Tibial artery (tissue), 4 donors: ENCODE measurements around the gene JMJD8.

Experiments
- DNase-seq, 2 donors: peaks; one replicate each; pipeline ENCODE4 v3.0.0-alpha.2; 2019
- H3K27ac ChIP-seq, 2 donors: fragments of 200-600 bp; sonication (generic) in 1 of 2; 1 replicate in 1 of 2; 2 replicates in 1 of 2; pipeline ENCODE4 v1.5.1; 2018 to 2019; ENCODE audit warnings: mild to moderate bottlenecking in 1 of 2
- H3K27me3 ChIP-seq, 2 donors: fragments of 200-600 bp; sonication (generic) in 1 of 2; one replicate each; pipeline versions ENCODE4 v1.5.1 to v1.6.0; 2016 to 2019
- H3K36me3 ChIP-seq, 3 donors: fragments of 200-600 bp; sonication (generic) in 2 of 3; one replicate each; pipeline ENCODE4 v1.5.1; 2016 to 2019; ENCODE audit warnings: mild to moderate bottlenecking in 2 of 3
- H3K4me1 ChIP-seq, 4 donors: fragments of 200-600 bp; sonication (generic) in 2 of 4; 1 replicate in 3 of 4; 2 replicates in 1 of 4; pipeline ENCODE4 v1.5.1; 2016 to 2019
- H3K4me3 ChIP-seq, 2 donors: fragments of 200-600 bp; sonication (generic) in 1 of 2; 1 replicate in 1 of 2; 2 replicates in 1 of 2; pipeline ENCODE4 v1.5.1; 2018 to 2019; ENCODE audit warnings: mild to moderate bottlenecking in 2 of 2
- H3K9me3 ChIP-seq, 3 donors: fragments of 200-600 bp; sonication (generic) in 1 of 3; one replicate each; pipeline ENCODE4 v1.5.1; 2016 to 2019
- intact Hi-C: fragments of 100-400 bp; cut with DNase I; formaldehyde crosslinking; loops from one replicate; pipeline ENCODE4 v1.15.0; 2023; ENCODE audit warnings: low total_unique reads
- TF ChIP-seq, protein P1 (sequence below), 2 experiments: fragments of 200-600 bp in 1 of 2; fragments of 450-650 bp in 1 of 2; IDR thresholded peaks; one replicate each; pipeline ENCODE4 v1.5.1; 2017 to 2019; ENCODE audit warnings: antibody characterized with exemption in 2 of 2, mild to moderate bottlenecking in 1 of 2, moderate library complexity in 1 of 2

The JMJD8 gene

DNA sequence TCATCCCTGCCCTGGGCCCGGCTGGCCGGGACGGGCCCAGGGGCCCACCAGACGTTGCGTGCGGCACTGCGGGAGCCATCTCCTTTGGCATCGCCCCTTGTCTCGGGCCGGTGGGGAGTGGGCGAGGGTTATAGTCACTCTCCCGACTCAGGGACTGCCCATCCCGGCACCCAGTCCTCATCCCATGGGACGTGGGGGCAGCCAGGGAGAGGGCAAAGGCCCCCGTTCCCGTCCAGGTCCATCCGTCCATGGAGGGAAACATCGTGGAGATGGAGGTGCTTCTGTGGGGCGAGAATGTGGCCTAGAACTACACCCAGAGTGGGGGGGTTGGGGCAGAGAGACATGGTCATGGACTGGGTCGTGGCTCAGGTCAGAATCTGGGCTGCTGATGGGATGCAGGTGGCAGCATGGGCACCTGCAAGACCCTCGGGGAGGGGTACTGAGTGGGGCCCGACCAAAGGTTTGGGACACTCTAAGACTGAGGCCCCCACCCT, 37.4 kb downstream of the JMJD8 start:
- H3K4me3 ChIP-seq: no peak overlapping the region
- H3K9me3 ChIP-seq: no peaks in the 10 kb centered on the region
- H3K27me3 ChIP-seq: no peaks in the 10 kb centered on the region
- no peak overlapping the region for H3K27ac ChIP-seq
- intact Hi-C loops: no loop called here
- H3K36me3 ChIP-seq: peaks cover 0 to 9% (median under 1%) of the 10 kb centered on the region in 3 donors
- DNase-seq: no peak
- H3K4me1 ChIP-seq: peaks cover 7 to 59% (median 33%) of the 10 kb centered on the region in 4 donors
- TF ChIP-seq, protein P1, sequence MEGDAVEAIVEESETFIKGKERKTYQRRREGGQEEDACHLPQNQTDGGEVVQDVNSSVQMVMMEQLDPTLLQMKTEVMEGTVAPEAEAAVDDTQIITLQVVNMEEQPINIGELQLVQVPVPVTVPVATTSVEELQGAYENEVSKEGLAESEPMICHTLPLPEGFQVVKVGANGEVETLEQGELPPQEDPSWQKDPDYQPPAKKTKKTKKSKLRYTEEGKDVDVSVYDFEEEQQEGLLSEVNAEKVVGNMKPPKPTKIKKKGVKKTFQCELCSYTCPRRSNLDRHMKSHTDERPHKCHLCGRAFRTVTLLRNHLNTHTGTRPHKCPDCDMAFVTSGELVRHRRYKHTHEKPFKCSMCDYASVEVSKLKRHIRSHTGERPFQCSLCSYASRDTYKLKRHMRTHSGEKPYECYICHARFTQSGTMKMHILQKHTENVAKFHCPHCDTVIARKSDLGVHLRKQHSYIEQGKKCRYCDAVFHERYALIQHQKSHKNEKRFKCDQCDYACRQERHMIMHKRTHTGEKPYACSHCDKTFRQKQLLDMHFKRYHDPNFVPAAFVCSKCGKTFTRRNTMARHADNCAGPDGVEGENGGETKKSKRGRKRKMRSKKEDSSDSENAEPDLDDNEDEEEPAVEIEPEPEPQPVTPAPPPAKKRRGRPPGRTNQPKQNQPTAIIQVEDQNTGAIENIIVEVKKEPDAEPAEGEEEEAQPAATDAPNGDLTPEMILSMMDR (IDR thresholded peaks at IDR 0.05): no peak

- no peak overlapping the region for H3K27ac ChIP-seq
- intact Hi-C loops: no loop called here
- no peak overlapping the region for H3K4me3 ChIP-seq
- H3K4me1 ChIP-seq: peaks cover 12 to 63% (median 37%) of the 10 kb centered on the region in 4 donors
- H3K9me3 ChIP-seq: no peaks in the 10 kb centered on the region
- no peak for DNase-seq
- TF ChIP-seq, protein P1 (IDR thresholded peaks at IDR 0.05): no peak
- H3K27me3 ChIP-seq: no peaks in the 10 kb centered on the region
- peaks cover 0 to 2% (median 0%) of the 10 kb centered on the region in 3 donors for H3K36me3 ChIP-seq
These were observed 38.1 kb downstream of the JMJD8 start for GRCh38 chr16:645852-646678.

- no peaks in the 10 kb centered on the region for H3K36me3 ChIP-seq
- no peaks in the 10 kb centered on the region for H3K27me3 ChIP-seq
- DNase-seq: no peak
- no peaks in the 10 kb centered on the region for H3K9me3 ChIP-seq
- H3K4me1 ChIP-seq: peaks cover 12 to 60% (median 32%) of the 10 kb centered on the region in 4 donors
- TF ChIP-seq, protein P1 (IDR thresholded peaks at IDR 0.05): no peak
- no peak overlapping the region for H3K27ac ChIP-seq
- H3K4me3 ChIP-seq: no peak overlapping the region
- intact Hi-C loops: no loop called here
These were observed 39.6 kb downstream of the JMJD8 start for GRCh38 chr16:644556-644955.

DNA sequence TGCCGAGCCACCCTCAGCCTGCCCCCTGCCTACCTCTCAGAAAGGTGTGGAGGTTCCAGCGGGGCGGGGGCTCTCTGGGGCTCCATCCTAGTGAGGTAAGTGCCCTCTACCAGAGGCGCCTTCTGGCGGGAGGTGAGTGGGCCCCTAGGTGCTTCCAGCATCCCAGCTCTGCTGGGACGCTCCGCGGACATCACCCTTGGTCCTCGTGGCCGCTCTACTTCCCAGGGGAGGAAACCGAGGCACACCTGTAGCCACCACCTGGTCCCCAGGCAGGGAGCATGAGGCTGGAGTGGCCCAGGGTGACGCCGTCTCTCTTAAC, 41.1 kb downstream of the JMJD8 start:
- intact Hi-C loops: no loop called here
- TF ChIP-seq, protein P1 (IDR thresholded peaks at IDR 0.05): no peak
- Histone ChIP-seq H3K4me3 (peak overlapping the region in 1 of 2 donors; percentile 91), H3K4me1 (peaks cover 5 to 49% (median 24%) of the 10 kb centered on the region in 4 donors), H3K36me3 (no peaks in the 10 kb centered on the region), H3K27ac (peak overlapping the region; percentile 75 to 81), H3K27me3 (no peaks in the 10 kb centered on the region), H3K9me3 (no peaks in the 10 kb centered on the region)
- DNase-seq: no peak

DNA sequence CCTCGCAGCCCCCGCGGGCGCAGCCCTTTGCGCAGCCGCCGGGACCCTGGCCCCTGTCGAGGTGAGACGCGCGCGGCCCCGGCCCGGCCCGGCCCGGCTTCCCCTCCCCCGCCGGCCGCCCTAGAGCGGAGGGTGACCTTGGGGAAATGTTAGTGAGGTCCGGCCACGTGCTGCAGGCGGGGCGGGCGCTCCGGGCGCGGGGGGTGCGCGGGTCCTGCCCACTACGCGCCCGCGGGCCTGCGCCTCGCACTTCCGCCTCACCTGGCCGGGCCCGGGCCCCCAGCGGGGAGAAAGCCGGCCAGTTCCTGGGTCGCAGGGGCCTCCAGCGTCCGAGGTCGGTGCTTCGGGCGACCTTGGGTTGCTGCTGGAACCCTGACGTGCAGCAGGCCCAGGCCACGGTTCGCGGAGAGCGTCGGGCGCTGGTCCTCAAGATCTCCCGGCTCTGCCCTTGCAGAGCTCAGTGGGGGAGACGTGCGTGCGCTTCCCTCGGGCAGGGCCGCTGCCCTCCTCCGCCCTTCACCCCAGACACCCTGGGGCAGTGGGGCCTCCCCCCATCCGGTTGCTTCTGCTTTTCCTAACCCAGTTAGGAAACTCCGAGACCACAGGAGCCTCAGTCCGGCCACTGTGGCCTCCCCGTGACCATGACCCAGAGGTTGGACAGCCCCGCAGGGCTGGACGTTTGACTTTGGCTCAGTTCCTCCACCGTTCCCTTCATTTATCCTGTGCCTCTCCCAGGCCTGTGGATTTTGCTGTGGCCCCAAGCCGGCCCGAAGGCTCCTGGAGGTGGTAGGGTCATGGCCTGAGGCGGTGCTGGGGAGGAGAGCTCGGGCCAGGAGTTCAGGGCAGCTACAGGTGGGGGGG, 41.7 kb downstream of the JMJD8 start:
- peaks cover 5 to 49% (median 22%) of the 10 kb centered on the region in 4 donors for H3K4me1 ChIP-seq
- no peaks in the 10 kb centered on the region for H3K27me3 ChIP-seq
- H3K27ac ChIP-seq: peak overlapping the region; percentile 75 to 81
- no peak for DNase-seq
- TF ChIP-seq, protein P1 (IDR thresholded peaks at IDR 0.05): no peak
- no peaks in the 10 kb centered on the region for H3K9me3 ChIP-seq
- H3K4me3 ChIP-seq: peak overlapping the region; percentile 67 to 91
- H3K36me3 ChIP-seq: no peaks in the 10 kb centered on the region
- intact Hi-C loops: no loop called here
